Ovary (tissue), 1 donor: ENCODE results near the gene URGCP.

Experiments
- EP300 ChIP-seq: sonication (generic); formaldehyde crosslinking; IDR thresholded peaks from one replicate; pipeline ENCODE4 v1.6.1; 2017; ENCODE audit warnings: antibody characterized with exemption
- POLR2A ChIP-seq: fragments of 450-650 bp; IDR thresholded peaks from one replicate; pipeline ENCODE4 v1.6.1; 2017; ENCODE audit warnings: antibody characterized with exemption, mild to moderate bottlenecking, moderate library complexity

DNA sequence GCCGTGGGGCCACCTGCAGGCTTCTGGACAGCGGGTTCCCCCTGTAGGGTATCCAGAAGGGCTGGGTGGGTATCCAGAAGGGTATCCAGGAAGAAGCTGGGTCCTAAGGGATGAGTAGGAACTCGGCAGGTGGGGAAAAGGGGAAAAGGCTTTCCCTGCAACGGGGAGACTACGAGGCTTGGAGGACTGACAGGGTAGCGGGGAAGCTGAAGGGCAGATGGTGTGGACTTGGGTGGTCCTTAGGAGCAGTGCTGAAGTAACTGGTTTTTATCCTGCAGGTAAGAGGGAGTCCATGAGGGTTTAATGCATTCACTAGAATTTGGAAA is 20.4 kb upstream of the URGCP start:
- TF ChIP-seq POLR2A (no peak), EP300 (no peak)
